Left ventricle myocardium inferior (tissue), 1 donor: Measurements from ENCODE around the gene CEACAM8. TPM values are rescaled to one million over a fixed set of nuclear protein-coding genes. Genes with fewer than 3 reads are reported as not detected.

ENCODE experiments used
- DNase-seq: peaks from one replicate; pipeline ENCODE4 v3.0.0-alpha.2; 2020
- H3K27ac ChIP-seq: fragments of 200-600 bp; replicated peaks from 2 replicates; pipeline ENCODE4 v1.8.0; 2021
- H3K27me3 ChIP-seq: fragments of 200-600 bp; 2 replicates; pipeline ENCODE4 v1.8.0; 2021; ENCODE audit warnings: low read depth
- H3K36me3 ChIP-seq: fragments of 200-600 bp; 2 replicates; pipeline ENCODE4 v1.8.0; 2021
- H3K4me1 ChIP-seq: fragments of 200-600 bp; 2 replicates; pipeline ENCODE4 v1.8.0; 2021
- H3K4me3 ChIP-seq: fragments of 200-600 bp; 2 replicates; pipeline ENCODE4 v1.8.0; 2021; ENCODE audit warnings: mild to moderate bottlenecking, moderate library complexity
- H3K9me3 ChIP-seq: fragments of 200-600 bp; replicated peaks from 2 replicates; pipeline ENCODE4 v1.8.0; 2021
- CTCF ChIP-seq: fragments of 200-600 bp; IDR thresholded peaks from 2 replicates; pipeline ENCODE4 v1.8.0; 2021; ENCODE audit warnings: antibody characterized with exemption, mild to moderate bottlenecking, borderline replicate concordance
- intact Hi-C: fragments of 100-400 bp; cut with micrococcal nuclease; formaldehyde crosslinking; loops from one replicate; pipeline ENCODE4 v1.11.0; 2022
- total RNA-seq: library from RNA; stranded (reverse); fragmentation: NEBNext Ultra II Directional; extraction: Animal tissue kit (Norgen Biotek cat#: 25700); gene quantifications from one replicate; pipeline ENCODE4 v1.2.1, GENCODE V29; 2021
- donor health status: DM: no; HTN: yes; CAD: no; lungs with severe emphysema.

CEACAM8 gene
- total RNA-seq, 1 donor from 2014 or later: not detected

- H3K27me3 ChIP-seq: no peaks in the 10 kb centered on the region
- H3K4me3 ChIP-seq: no peak overlapping the region
- no peak for DNase-seq
- H3K9me3 ChIP-seq: no peaks in the 10 kb centered on the region
- peaks cover 16% of the 10 kb centered on the region for H3K4me1 ChIP-seq
- no peaks in the 10 kb centered on the region for H3K36me3 ChIP-seq
- intact Hi-C loops: no loop called here
- no peak for TF ChIP-seq CTCF
- H3K27ac ChIP-seq: no peak overlapping the region
Observed at GRCh38 chr19:42568006-42568405, 26.7 kb downstream of the CEACAM8 start.

DNA sequence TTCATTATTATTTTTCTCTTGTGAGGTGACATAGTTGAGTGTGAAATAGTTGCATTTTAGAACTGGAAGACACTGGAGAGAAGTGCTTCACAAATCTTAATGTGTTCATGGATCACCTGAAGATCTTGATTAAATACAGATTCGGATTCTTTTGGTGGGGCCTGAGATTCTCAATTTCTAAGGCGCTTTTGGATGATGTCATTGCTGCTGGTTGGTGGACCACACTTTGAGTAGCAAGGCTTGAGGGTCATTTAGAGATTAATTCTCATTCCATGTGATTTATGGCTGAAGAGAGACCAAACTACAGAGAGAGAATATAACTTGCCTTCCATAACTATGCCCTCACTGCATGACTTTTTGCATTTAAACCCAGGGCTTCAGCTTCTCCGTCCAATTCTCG, 27.2 kb downstream of the CEACAM8 start:
- peaks cover 16% of the 10 kb centered on the region for H3K4me1 ChIP-seq
- H3K27me3 ChIP-seq: no peaks in the 10 kb centered on the region
- TF ChIP-seq CTCF: no peak
- no peak overlapping the region for H3K27ac ChIP-seq
- H3K9me3 ChIP-seq: no peaks in the 10 kb centered on the region
- DNase-seq: no peak
- no peak overlapping the region for H3K4me3 ChIP-seq
- no peaks in the 10 kb centered on the region for H3K36me3 ChIP-seq
- intact Hi-C loops: no loop called here

- Histone ChIP-seq H3K36me3 (no peaks in the 10 kb centered on the region), H3K4me3 (no peak overlapping the region), H3K27me3 (peaks cover 16% of the 10 kb centered on the region), H3K4me1 (peaks cover 16% of the 10 kb centered on the region), H3K9me3 (no peaks in the 10 kb centered on the region), H3K27ac (no peak overlapping the region)
- no peak for DNase-seq
- peak; percentile 72 for TF ChIP-seq CTCF
- intact Hi-C loops: no loop called here
Observed at GRCh38 chr19:42563352-42564210, 31.1 kb downstream of the CEACAM8 start.

DNA sequence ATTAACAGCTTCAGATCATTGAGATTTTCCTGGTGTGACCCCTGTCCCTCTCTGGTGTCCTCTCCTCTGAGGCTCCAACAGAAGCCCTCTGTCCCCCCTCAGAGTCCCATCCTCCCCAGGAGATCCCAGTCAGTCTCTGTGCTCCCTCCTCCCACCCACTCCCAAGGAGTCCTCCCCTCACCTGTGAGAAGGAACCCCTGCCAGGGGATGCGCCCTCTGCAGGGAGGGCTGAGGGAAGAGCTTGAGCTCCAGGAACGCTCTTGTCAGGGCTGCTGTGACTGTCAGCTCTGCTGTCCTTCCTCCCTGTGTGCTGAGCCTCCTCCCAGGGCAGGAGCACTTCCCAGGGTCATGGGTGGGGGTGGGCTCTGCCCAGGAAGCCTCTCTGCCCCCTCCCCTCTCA, 33.2 kb downstream of the CEACAM8 start:
- H3K36me3 ChIP-seq: no peaks in the 10 kb centered on the region
- peaks cover 10% of the 10 kb centered on the region for H3K4me1 ChIP-seq
- H3K27me3 ChIP-seq: peaks cover 16% of the 10 kb centered on the region
- no peak overlapping the region for H3K4me3 ChIP-seq
- no peak for TF ChIP-seq CTCF
- H3K27ac ChIP-seq: no peak overlapping the region
- DNase-seq: no peak
- H3K9me3 ChIP-seq: no peaks in the 10 kb centered on the region
- intact Hi-C loops: no loop called here

- no peak for DNase-seq
- peaks cover 16% of the 10 kb centered on the region for H3K27me3 ChIP-seq
- no peaks in the 10 kb centered on the region for H3K9me3 ChIP-seq
- no peak overlapping the region for H3K27ac ChIP-seq
- intact Hi-C loops: no loop called here
- peaks cover 10% of the 10 kb centered on the region for H3K4me1 ChIP-seq
- TF ChIP-seq CTCF: no peak
- no peaks in the 10 kb centered on the region for H3K36me3 ChIP-seq
- no peak overlapping the region for H3K4me3 ChIP-seq
Observed at GRCh38 chr19:42560731-42561130, 34.0 kb downstream of the CEACAM8 start.
